Measurements from ENCODE around the gene PDE4B. TPM values are rescaled to one million over a fixed set of nuclear protein-coding genes. Genes with fewer than 3 reads are reported as not detected.
"Not testable (repeated sequence)": the region's sequence is repeated elsewhere in the genome, so short reads cannot be mapped to it uniquely, and the experiment has no call there.

The PDE4B gene
- total RNA-seq, 4 donors from 2014 or later = 5.5 to 13.6 (median 9.3) TPM

DNA sequence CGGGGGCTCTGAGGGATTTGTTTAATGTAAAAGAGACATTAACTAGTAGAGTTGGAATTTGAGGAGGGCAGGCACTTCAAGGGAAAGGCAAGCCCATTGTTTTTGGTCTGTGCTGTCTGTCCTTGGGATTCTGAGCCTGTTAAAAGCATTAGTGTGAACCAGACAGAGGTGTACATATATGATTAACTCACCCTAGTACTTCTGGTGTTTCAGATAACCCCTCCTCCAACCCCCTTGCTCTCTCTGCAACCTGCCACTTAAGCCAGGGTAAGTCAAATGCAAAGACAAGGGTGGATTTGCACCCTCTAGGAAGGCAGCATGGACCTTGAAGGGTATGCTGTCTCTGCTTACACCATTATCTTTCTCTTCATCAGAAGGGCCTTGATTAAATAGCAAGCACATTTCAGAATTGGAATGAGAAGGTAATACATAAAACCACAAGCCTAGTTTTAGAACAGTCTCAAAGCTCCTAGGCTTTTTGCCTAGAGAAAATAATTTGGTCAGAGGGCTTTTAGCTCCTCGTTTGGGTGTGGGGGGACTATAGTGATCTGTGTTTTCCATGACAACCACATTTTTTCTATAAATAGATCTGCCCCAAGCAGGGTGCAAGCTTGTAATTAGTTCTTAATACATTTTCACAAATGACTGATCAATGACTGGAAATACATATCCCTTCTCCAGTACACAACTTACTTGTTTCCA lies 620.6 kb downstream of the PDE4B start:
- TF ChIP-seq, protein P1, sequence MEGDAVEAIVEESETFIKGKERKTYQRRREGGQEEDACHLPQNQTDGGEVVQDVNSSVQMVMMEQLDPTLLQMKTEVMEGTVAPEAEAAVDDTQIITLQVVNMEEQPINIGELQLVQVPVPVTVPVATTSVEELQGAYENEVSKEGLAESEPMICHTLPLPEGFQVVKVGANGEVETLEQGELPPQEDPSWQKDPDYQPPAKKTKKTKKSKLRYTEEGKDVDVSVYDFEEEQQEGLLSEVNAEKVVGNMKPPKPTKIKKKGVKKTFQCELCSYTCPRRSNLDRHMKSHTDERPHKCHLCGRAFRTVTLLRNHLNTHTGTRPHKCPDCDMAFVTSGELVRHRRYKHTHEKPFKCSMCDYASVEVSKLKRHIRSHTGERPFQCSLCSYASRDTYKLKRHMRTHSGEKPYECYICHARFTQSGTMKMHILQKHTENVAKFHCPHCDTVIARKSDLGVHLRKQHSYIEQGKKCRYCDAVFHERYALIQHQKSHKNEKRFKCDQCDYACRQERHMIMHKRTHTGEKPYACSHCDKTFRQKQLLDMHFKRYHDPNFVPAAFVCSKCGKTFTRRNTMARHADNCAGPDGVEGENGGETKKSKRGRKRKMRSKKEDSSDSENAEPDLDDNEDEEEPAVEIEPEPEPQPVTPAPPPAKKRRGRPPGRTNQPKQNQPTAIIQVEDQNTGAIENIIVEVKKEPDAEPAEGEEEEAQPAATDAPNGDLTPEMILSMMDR (IDR thresholded peaks at IDR 0.05) = no peak
- TF ChIP-seq POLR2A (IDR thresholded peaks at IDR 0.05) = no peak
- no peak for DNase-seq (ENCODE audit: low spot score in 2 of 2)
- intact Hi-C loops (cut with DNase I; ENCODE audit: low total_unique reads) = no loop called here
- no peak overlapping the region for H3K4me3 ChIP-seq (ENCODE audit: low read depth, poor library complexity, severe bottlenecking)
- 73 to 78% methylated on average over 2 of the region's 2 CpGs for WGBS, 2 donors

DNA sequence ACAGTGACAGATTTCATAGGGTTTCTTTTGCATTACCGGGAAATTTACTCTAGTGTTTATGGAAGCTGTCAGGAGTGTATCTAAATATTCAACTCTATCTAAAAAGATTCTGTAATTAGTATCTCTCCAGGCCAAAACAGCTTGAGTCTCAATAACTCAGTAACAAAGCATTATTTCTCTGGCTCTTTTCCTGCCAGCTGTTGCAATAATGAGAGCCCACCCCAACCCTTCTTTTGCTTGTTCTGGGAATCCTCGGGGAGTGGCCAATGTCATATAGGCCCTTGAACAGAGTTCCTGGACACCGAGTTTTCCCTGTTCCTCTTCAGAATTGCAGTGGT lies 621.1 kb downstream of the PDE4B start:
- no peak for DNase-seq (ENCODE audit: low spot score in 2 of 2)
- TF ChIP-seq, protein P1 (IDR thresholded peaks at IDR 0.05) = no peak
- no peak for TF ChIP-seq POLR2A (IDR thresholded peaks at IDR 0.05)
- no peak overlapping the region for H3K4me3 ChIP-seq (ENCODE audit: low read depth, poor library complexity, severe bottlenecking)
- WGBS, 2 donors = 58 to 63% methylated on average over 3 of the region's 3 CpGs
- intact Hi-C loops (cut with DNase I; ENCODE audit: low total_unique reads) = no loop called here

DNA sequence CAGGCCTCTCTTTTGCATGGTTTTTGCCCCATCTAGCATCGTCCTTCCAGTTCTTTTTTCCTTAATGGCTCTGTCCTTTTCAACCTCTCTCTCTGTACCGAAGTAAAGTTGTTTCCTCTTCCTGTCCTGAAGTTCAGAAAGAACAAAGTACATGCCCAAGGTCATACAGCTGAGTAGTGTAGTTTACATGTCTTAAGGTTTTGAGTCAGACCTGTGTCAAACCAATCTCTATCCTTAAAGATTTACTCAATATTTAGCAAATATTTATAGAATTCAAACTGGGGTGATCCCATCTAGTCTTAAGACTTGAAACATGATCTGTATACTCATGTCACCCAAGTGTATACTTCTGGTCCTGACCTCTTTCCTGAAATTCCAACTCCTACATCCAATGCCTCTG lies 622.6 kb downstream of the PDE4B start:
- WGBS, 2 donors = 70 to 76% methylated on average over 2 of the region's 2 CpGs
- H3K4me3 ChIP-seq (ENCODE audit: low read depth, poor library complexity, severe bottlenecking) = no peak overlapping the region
- no peak for DNase-seq (ENCODE audit: low spot score in 2 of 2)
- no peak for TF ChIP-seq POLR2A (IDR thresholded peaks at IDR 0.05)
- TF ChIP-seq, protein P1 (IDR thresholded peaks at IDR 0.05) = no peak
- intact Hi-C loops (cut with DNase I; ENCODE audit: low total_unique reads) = no loop called here

DNA sequence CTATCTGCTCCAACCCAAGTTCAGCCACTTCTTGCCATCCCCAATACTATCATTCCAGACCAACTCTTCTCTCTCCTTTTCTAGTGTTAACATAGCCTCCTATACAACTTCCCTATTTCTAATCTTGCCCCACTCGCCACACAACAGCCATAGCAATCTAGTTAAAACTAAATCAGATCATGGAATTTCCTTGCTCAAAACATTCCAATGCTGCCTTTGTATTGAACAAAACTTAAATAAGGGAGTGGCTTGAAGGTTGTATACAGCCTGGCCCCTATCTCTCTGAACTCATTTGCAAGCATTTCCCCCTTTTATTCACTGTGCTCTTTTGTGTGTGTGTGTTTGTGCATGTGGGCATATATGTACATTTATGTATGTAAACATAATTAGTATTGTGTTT lies 623.2 kb downstream of the PDE4B start:
- WGBS, 2 donors = 81 to 84% methylated on average over 1 of the region's 1 CpG
- no peak for DNase-seq (ENCODE audit: low spot score in 2 of 2)
- no peak overlapping the region for H3K4me3 ChIP-seq (ENCODE audit: low read depth, poor library complexity, severe bottlenecking)
- intact Hi-C loops (cut with DNase I; ENCODE audit: low total_unique reads) = no loop called here
- TF ChIP-seq, protein P1 (IDR thresholded peaks at IDR 0.05) = no peak
- no peak for TF ChIP-seq POLR2A (IDR thresholded peaks at IDR 0.05)

DNA sequence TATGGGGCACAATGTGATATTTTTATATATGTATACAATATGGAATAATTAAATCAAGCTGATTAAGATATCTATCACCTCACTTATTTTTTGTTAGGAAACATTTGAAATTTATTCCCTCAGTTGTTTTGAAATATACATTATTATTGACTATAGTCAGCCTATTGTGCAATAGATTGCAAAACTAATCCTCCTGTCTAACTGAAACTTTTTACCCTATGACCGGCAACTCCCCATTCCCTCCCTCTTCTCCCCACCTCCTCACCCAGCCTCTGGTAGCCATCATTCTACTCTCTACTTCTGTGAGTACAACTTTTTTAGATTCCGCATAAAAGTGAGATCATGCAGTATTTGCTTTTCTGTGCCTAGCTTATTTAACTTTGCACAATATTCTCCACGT lies 623.6 kb downstream of the PDE4B start:
- intact Hi-C loops (cut with DNase I; ENCODE audit: low total_unique reads) = no loop called here
- DNase-seq (ENCODE audit: low spot score in 2 of 2) = no peak
- TF ChIP-seq, protein P1 (IDR thresholded peaks at IDR 0.05) = no peak
- no peak for TF ChIP-seq POLR2A (IDR thresholded peaks at IDR 0.05)
- H3K4me3 ChIP-seq (ENCODE audit: low read depth, poor library complexity, severe bottlenecking) = no peak overlapping the region
- WGBS, 2 donors = 86% methylated on average over 3 of the region's 3 CpGs

DNA sequence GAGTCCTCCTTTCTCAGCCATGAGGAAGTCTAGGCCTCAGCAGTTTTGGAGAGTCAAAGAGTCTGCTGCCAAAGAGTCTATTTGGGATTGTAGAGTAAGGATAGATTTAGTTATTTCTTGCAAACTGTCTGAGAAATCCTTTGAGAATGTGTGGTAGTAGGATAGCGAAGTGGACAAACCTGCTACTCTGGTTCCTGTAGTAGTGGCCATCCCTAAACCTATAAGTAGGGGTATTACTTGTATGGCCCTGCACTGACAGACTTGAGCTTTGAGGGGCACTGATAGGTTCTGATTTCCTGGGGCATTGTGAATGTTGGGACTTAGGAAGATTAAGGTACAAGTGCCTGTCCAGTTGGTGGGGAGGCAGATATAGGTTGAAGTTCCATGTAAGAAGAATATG lies 625.3 kb downstream of the PDE4B start:
- intact Hi-C loops (cut with DNase I; ENCODE audit: low total_unique reads) = no loop called here
- H3K4me3 ChIP-seq (ENCODE audit: low read depth, poor library complexity, severe bottlenecking) = no peak overlapping the region
- TF ChIP-seq, protein P1 (IDR thresholded peaks at IDR 0.05) = no peak
- TF ChIP-seq POLR2A (IDR thresholded peaks at IDR 0.05) = no peak
- WGBS, 2 donors = 96 to 100% methylated on average over 1 of the region's 1 CpG
- DNase-seq (ENCODE audit: low spot score in 2 of 2) = no peak

DNA sequence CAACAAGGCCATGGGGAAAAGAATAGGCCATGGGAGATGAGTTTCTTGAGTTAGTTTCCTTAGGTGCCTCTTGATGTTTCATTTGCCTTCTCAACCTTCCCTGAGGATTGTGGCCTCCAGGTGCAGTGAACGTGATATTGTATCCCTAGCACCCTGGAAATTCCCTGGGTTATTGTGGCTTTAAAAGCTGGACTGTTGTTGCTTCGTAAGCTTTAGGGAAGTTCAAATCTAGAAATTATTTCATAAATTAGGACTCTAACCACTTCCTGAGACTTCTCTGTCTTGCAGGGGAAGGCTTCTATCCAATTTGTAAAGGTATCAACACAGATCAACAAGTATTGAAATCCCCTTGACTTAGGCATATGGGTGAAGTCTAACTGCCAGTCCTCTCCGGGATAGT lies 627.5 kb downstream of the PDE4B start:
- intact Hi-C loops (cut with DNase I; ENCODE audit: low total_unique reads); DNase-seq (ENCODE audit: low spot score in 2 of 2); H3K4me3 ChIP-seq (ENCODE audit: low read depth, poor library complexity, severe bottlenecking): not testable (repeated sequence)
- WGBS, 2 donors = 85 to 86% methylated on average over 3 of the region's 3 CpGs

DNA sequence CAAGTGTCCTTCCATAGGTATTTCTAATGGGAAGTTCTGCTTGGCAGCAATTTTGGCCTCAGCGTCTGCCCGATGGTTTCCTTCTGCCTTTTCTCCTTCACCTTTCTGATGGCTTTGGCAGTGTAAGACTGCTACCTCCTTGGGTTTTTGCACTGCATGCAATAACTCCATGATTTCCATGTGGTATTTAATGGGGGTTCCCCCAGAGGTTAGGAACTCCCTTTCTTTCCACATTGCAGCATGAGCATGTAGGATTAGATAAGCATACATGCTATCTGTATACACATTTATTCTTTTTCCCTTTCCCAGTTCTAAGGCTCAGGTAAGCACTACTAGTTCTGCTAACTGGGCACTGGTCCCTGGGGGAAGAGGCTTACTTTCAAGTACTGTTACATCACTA lies 628.2 kb downstream of the PDE4B start:
- intact Hi-C loops (cut with DNase I; ENCODE audit: low total_unique reads); H3K4me3 ChIP-seq (ENCODE audit: low read depth, poor library complexity, severe bottlenecking); DNase-seq (ENCODE audit: low spot score in 2 of 2): not testable (repeated sequence)
- 91 to 100% methylated on average over 2 of the region's 2 CpGs for WGBS, 2 donors

Measured in lower leg skin (tissue), 4 donors.